HG02759 (cell line): ENCODE data around the gene ARHGAP24.

ENCODE experiments used
- ATAC-seq: cut with Tn5 transposase; IDR thresholded peaks from one replicate; pipeline ENCODE4 v1.9.1; 2021; ENCODE audit warnings: mild to moderate bottlenecking, moderate library complexity; ENCODE audit not compliant: unreplicated experiment

Gene ARHGAP24

DNA sequence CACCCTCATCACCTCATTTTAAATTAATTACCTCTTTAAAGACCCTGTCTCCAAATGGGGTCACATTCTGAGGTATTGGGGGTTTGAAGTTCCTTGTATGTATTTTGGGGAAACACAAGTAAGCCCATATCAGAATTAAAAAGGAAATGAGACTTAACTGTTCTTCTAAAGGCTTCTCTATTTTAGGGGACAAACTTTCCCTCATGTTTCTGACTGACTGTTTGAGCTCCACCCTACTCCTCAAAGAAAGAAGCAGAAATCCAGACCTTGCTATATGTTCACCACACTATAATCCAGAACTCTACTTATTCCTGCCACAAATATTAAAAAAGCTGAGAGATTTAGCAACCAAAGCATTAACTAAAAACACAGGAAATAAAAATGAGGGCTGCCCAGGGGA lies 258.8 kb downstream of the ARHGAP24 start:
- ATAC-seq, result no peak

DNA sequence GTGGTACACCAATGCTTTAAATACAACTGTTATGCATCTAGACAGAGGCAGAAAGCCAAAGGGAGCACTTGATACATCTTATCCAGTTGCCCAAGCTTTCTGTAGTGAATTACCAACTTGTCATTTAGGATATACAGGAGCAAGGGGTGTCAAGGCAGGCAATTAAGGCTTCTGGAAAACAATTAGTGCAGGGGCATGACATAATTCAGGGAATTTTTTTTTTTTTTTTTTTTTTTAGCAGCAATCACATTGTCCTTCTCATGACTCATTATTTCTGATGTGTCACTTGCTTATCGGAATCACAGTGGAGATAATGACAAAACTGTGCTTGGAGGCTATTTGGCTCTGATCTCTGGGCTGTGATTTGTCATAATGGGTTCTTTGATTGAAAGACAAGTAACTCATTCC lies 259.5 kb downstream of the ARHGAP24 start:
- no peak for ATAC-seq

DNA sequence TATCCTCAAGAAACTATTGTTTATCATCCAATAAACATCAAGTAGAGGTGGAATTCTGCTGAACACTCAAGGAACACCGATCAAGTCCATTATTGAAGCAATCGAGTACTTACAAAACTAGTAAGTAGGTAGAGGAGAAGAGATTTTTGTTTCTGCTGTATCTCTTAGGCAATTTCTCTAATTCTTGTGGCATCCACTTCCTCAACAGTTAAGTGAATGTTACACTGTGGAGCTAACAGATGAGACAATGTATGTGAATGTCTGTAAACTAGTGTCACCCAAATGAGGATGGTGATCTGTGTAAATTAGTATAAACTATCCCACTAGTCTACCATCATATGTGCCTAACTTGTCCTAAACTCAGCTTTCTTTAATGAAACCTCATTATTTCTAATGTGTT lies 261.6 kb downstream of the ARHGAP24 start:
- ATAC-seq, result no peak

DNA sequence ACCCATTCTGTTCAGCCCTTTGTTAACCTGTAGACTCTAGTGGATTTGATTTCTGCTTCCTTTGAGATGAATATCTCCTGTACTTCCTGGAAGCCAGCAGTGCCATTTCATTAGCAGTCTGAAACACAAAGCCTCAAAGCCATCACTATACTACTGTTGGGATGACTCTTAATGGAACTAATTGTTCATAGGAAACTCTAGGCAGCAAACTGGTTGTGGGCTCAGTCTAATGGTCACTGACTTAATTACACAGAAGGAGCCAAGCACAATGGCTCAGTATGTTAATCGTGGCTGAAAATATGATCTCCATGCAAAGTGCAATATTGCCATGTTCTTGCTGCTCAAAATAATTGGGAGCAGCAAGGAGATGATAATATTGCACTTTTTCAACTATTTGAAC lies 262.3 kb downstream of the ARHGAP24 start:
- ATAC-seq, result no peak

DNA sequence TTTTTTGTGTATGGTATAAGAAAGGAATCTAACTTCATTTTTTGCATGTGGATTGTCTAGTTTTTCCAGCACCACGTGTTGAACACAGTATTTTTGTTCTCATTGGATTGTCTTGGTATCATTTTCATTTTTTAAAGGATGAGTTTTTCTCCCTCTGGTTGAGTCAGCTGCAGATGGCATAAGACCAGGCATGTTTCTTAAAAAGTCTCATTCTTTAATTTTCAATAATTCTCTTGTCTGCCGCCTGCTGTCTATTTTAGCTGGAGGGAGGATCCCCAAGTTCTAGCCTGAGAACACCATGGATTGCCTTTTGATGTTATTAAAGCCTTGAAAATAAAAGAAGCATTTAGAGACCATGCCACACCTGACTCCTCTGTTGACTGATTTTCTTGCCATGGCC lies 263.8 kb downstream of the ARHGAP24 start:
- no peak for ATAC-seq

DNA sequence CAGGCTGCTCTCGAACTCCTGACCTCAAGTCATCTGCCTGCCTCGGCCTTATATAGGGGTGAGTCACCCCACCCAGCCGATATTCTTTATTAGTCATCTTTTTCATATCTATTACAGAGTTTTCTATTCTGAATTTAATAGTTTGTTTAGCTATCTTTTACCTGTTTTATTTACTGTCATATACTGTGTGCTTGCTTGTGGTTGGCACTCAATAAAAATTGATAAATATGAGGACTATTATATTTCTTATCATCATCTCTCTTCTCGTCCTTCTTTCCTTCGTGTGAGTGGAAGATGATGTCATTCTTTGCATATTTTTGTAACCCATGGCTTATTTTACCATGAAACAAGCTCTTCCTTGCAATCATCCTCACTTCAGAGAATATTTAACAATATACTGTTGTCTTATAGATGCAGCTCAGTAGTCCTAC lies 265.5 kb downstream of the ARHGAP24 start:
- no peak for ATAC-seq

DNA sequence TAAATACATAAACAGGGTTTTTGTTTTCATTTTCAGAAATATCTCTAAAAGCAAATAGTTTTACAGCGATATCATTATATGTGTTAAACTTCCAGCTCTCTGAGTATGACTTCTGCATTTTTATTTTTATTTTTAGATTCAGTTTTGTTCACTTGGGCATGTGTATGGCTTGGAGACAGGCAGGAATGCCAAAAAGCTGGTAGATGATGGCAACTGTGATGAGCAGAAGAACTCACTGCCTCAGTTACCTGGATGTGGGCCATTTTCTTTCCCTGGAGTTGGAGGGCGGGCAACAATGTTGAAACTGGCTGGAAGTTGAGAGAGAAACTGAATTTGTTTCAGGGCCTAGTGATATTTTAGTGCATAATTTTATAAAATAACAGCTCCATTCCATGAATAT lies 266.4 kb downstream of the ARHGAP24 start:
- no peak for ATAC-seq

DNA sequence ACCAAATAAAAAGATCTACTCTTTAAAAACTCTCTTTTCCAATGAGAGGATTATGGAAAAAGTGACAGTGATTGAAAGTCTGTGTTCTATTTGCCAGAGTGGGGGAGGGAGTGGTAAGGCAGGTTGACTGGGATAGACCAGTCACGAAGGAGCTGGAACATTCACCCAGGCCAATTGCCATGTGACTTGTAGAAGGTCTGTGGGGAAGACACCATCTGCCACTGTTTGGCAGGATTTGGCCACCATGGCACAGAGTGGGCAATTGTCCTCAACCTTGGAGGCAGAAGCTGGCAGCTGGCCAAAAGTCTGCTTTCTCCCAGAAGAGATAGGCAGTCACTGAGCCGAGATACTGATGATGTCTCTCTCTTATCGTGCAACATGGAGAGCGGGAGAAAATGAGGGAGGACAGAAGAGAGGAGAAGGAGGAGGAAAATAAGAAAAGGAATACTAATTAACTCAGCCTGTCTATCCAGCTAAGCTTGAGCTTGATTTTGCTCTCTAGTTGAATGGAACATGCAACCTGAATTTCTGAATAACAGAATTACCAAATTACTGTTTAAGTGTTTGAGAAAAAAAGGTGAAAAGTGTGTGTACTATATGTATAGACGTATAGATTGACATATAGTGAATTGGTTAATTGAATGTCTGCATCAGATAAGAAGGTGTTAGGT lies 267.1 kb downstream of the ARHGAP24 start:
- no peak for ATAC-seq

DNA sequence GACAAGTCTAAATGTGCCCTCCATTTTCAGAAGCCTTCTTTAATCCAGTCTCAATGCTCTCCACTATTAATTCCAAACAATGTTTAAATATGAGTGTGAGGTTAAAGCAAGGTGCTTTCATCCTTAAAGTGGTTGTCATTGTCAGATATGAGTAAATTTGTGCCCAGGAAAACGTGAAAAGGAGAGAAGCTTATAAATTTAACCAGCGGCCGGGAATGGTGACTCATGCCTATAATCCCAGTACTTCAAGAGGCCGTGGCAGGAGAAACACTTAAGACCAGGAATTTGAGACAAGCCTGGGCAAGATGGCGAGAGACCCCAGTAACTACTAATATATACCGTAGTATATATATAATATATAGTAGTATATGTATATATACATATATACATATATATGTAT lies 270.0 kb downstream of the ARHGAP24 start:
- no peak for ATAC-seq

DNA sequence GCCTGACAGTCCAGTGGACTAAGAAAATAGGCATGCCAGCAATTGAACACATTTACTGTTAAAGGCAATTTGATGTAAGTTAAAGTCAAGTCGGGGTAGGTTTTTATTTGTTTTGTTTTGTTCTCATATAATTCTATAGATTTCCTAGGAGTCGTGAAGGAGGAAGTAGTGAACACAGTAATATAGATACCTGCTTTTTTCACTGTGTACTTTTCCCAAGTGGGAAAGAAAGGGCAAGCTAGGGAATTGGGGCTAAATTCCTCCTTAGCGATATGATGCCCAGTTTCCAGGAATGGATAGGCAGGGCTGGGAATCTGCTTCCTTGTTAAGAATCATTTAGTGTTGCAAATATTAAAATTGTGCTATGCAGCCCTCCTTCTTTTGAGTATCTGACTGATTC lies 271.0 kb downstream of the ARHGAP24 start:
- no peak for ATAC-seq

DNA sequence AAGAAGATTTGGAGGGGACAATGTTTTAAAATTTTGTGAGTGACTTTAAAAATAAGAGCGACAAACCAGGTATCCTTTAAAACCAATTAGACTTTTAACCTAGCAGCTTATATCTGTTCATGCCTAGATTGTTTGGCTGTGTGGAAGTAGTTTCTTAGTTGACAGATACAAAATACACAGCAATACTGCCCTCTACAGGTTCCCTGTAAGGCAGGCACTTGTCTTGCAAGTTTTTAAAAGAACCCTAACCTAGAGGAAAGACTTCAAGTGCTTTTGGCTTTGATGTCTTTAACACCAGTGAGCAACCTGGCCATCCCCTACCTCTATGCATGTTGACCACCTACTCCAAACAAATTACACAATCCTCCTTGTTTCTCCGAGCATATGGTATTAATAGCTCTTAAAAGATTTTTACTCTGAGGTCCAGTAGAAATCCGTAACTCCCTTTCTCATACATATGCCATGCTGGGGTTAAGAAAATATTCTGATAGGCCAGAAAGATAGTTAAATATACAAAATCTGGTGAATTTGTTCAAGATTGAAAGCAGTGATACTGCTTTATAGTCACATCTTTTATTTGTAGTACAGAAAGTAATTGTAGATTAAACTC lies 273.0 kb downstream of the ARHGAP24 start:
- ATAC-seq, result peak; percentile 74

DNA sequence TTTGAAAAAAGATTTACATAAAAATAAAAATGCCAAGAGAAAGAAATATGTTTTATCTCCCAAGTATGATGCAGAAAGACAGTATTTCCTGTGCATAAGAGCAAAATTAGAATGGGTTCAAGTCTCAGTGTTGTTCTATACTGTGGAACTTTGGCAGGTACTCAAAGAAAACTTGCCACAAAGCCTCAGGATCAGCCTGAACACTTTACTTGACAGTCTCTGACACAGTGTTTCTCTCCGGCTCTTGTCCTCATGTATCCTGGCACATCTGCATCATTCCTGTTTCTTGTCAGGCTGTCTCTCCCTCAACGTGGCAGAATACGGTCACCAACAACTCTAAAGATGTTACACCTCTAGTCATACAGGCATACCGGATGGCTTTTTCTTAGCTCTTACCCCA lies 273.7 kb downstream of the ARHGAP24 start:
- ATAC-seq, result no peak

DNA sequence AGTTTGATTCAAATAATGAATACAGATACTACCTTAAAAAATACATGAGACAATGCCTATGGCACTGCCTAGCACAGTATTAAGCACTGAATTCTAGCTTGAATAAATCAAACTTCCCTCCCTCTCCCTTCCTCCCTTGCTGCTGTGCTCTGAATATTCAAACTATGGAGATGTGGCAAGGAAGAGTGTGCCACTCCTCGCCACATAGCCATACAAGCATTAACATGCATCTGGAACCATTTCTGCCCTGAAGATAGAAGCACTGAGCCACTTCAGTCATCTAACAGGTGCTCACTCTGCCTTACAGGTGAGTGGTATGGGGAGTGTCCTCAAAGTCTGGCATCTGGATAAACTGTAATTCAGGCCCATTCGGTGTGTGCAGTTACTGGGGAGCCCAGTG lies 276.9 kb downstream of the ARHGAP24 start:
- no peak for ATAC-seq

DNA sequence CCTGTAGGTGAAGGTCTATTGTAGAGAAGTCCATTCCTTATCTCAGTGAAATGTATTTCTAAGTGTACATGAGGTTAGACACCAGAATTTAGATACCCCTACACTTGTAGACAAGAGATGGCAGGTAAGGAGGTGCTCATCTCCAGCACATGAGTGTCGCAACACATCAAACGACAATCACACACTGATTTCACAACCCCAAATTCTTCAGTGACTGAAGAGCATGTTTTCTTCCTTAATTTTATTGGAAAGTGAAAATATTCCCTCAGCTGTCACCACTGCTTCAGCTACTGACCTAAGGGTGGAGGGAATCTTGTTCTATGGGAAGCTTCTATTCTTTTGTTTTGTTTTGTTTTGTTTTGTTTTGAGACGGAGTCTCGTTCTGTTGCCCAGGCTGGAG lies 280.3 kb downstream of the ARHGAP24 start:
- no peak for ATAC-seq

DNA sequence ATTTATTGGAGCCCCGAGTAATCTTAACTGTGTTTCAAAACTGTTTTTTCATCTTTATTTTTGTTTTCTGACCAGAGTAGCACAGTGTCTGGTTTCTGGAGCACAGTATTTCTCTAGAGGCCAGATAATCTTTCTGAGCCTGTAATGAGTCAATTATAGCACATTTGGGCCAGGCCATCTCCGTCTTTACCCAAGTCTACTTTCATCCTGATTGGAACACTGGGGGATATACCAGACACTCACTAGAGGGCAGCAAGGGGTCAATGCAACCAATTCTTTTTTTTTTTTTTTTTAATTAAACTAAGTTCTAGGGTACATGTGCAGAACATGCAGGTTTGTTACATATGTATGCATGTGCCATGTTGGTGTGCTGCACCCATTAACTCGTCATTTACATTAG lies 282.0 kb downstream of the ARHGAP24 start:
- peak; percentile 60 for ATAC-seq

DNA sequence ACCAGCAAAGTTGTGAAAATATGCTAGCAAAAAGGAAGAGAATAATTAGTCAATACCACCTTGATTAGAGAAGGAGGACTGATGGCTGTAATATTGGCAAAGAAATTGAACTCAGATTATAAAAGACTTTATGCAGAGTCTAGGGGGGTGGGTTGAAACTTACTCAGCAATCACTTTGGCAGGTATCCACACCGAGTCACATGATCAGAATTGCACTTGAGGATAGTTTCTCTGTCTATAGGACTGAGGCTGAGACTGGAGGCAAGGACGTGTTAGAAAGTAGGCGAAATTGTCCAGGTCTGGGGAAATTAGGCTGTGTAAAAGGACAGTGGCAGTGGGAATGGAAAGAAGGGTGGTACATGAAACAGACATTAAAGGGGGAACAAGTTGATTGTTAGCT lies 284.4 kb downstream of the ARHGAP24 start:
- no peak for ATAC-seq

DNA sequence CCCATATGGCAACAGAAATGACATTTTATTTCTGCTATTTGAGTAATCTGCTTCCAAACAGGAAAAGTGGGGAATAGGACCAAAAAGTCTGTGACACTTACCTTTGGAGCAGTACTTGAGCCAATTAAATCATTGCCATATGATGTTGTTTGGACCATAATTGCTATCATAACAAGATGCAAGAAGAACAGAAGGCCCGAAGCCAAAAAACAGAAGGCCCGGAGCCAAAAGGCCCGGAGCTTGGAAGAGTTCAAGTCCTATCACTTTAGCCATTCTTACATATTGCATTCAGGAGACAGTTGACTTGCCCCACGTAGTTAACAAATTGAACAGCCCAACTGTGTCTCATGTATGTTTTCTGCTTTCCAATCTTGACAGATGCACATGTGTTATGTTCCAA lies 285.6 kb downstream of the ARHGAP24 start:
- no peak for ATAC-seq

DNA sequence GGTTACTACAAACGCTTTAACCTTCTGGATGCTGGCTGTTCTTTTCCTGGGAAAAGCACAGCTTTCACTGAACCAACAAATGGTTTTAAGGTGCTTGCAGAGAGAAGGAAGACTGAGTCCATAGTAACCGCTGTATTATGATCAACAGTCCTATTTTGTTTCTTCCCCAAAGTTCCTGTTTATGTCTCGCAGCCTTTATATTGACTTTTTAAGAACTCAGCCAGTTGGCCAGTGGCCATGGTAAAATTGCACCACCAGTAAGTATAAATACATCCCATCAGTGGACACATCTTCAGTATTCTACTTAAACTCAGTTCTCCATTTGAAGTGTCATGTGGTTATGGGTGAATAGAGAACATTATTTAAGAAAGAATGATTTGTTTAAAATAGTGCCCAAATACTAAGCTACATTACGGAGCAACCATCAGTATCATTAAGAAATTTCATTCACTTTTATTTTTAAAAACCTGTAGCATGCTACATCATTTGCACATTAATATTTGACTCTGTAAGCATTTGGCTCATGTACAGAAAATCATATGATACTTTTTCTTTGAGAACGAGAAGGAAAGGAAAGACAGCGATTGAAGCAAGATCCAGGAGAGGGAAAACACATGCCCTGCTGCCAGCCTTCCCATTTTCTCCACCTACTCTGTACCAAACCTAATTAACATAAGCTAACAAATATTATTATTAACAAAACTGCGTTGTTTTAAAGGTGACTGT lies 287.0 kb downstream of the ARHGAP24 start:
- ATAC-seq, result no peak

DNA sequence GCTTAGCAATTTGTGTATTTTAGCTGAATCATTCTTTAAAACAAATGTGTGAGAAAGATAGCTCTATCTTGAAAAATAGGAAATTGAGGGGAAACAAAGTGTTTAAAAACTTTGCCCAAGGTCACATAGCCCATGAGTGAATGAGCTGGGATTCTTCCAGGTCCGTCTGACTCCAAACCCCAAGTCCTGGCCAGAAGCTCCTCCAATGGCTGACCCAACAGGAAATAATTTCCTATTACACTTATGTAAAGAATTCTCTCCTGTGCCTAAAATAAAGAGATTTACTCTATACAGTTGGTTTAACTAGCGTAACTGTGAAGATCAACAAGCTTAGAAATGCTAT lies 287.6 kb downstream of the ARHGAP24 start:
- ATAC-seq, result no peak

DNA sequence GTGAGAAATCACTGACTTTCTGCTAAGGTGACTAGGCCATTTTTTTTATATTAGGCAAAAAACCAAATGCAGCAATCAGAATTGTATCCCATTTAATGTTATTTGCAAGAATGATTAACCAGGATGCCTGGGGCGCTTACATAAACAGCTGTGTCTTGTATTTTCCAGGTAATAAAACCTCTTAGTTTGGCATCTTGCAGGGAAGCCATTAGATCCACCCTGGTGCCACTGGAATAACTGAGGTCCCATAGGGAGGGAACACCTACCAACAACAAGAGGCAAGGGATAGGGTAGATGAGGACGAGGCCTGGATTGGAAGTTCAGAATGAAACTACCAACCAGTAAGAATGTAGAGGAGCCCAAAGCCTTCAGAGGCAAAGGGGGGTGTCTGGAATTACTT lies 288.3 kb downstream of the ARHGAP24 start:
- no peak for ATAC-seq

DNA sequence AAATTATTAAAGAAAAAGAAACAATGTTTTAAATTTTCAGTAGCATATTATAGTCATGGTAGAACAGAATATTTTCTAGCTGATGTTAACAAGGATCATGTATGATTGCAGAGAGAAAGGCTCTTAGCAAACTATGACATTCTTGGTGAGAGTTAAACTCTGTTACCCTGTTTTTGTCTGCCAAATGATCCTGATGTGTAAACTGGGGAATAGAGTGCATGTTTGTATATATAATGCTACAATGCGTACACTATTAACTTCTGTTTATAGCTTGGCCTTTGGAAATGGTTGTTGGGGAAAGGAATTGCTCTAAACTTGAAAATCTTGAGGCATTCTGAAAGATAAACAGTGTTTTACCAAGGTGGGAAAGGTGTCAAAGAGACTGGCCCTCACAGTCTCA lies 292.7 kb downstream of the ARHGAP24 start:
- no peak for ATAC-seq

DNA sequence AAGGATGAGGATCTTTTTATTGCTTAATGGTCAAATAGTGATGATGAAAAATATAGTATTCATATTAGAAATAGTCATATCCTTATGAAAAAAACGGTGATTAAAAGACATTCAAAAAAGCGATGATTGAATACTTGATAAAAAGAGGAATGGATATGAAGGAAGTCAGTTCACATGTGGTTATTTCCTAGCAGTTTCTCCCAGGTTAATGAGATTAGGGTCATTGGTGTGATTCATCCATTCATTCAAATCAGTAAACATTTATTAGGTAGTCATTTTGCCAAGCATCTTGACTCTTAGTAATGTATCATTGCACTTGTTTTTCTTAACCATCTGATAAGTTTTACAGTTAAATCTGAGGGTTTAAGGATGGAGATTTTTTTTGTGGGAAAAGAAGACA lies 294.1 kb downstream of the ARHGAP24 start:
- no peak for ATAC-seq
